H9 (cell line): Measurements from ENCODE around the gene HIBCH. TPM values are rescaled to one million over a fixed set of nuclear protein-coding genes. Genes with fewer than 3 reads are reported as not detected.

Experiments
- DNase-seq: peaks from one replicate; pipeline ENCODE4 v3.0.0-alpha.2; 2017
- H2AFZ ChIP-seq: one replicate; pipeline ENCODE4 v1.6.1; 2013; ENCODE audit warnings: mild to moderate bottlenecking, low read length, control low read depth, moderate library complexity
- H2AK5ac ChIP-seq: 2 replicates; pipeline ENCODE4 v1.6.1; 2013; ENCODE audit warnings: low read length, control low read depth, mixed read lengths; ENCODE audit not compliant: insufficient read length
- H2BK120ac ChIP-seq: one replicate; pipeline ENCODE4 v1.6.1; 2013; ENCODE audit warnings: low read depth, mild to moderate bottlenecking, low read length, control low read depth, inconsistent platforms; ENCODE audit not compliant: poor library complexity, severe bottlenecking
- H2BK12ac ChIP-seq: 2 replicates; pipeline ENCODE4 v1.6.1; 2013; ENCODE audit warnings: low read length, control low read depth, mixed read lengths, low read depth; ENCODE audit not compliant: insufficient read length
- H2BK15ac ChIP-seq: 2 replicates; pipeline ENCODE4 v1.6.1; 2013; ENCODE audit warnings: low read depth, low read length, control low read depth
- H2BK20ac ChIP-seq: one replicate; pipeline ENCODE4 v1.6.1; 2013; ENCODE audit warnings: low read depth, mild to moderate bottlenecking, low read length, control low read depth, inconsistent platforms; ENCODE audit not compliant: poor library complexity, severe bottlenecking
- H2BK5ac ChIP-seq: 2 replicates; pipeline ENCODE4 v1.6.1; 2013; ENCODE audit warnings: low read length, control low read depth, mixed read lengths; ENCODE audit not compliant: insufficient read length
- H3K14ac ChIP-seq: 2 replicates; pipeline ENCODE4 v1.6.1; 2013; ENCODE audit warnings: low read length, control low read depth; ENCODE audit not compliant: insufficient read depth
- H3K18ac ChIP-seq: 2 replicates; pipeline ENCODE4 v1.6.1; 2013; ENCODE audit warnings: low read depth, mild to moderate bottlenecking, mixed read lengths, low read length, control low read depth; ENCODE audit not compliant: insufficient read length
- H3K23ac ChIP-seq: 2 replicates; pipeline ENCODE4 v1.6.1; 2013; ENCODE audit warnings: low read length, control low read depth, mixed read lengths, low read depth; ENCODE audit not compliant: insufficient read length
- H3K23me2 ChIP-seq: 2 replicates; pipeline ENCODE4 v1.6.1; 2013; ENCODE audit warnings: low read depth, mild to moderate bottlenecking, mixed read lengths, low read length, control low read depth; ENCODE audit not compliant: insufficient read length, poor library complexity, severe bottlenecking
- H3K27ac ChIP-seq: 2 replicates; pipeline ENCODE4 v1.5.1; 2013; ENCODE audit warnings: low read length, control low read depth, mixed read lengths, low read depth; ENCODE audit not compliant: insufficient read length
- H3K27me3 ChIP-seq: 2 replicates; pipeline ENCODE4 v1.6.1; 2013; ENCODE audit warnings: low read length, control low read depth, inconsistent platforms; ENCODE audit not compliant: insufficient read depth
- H3K4ac ChIP-seq: 2 replicates; pipeline ENCODE4 v1.6.1; 2013; ENCODE audit warnings: low read depth, mild to moderate bottlenecking, control low read depth, inconsistent platforms, low read length, moderate library complexity
- H3K4me1 ChIP-seq: 2 replicates; pipeline ENCODE4 v1.6.1; 2013; ENCODE audit warnings: low read length, control low read depth, inconsistent platforms; ENCODE audit not compliant: insufficient read depth
- H3K4me2 ChIP-seq: 2 replicates; pipeline ENCODE4 v1.6.1; 2013; ENCODE audit warnings: low read length, control low read depth, mixed read lengths; ENCODE audit not compliant: insufficient read length, insufficient read depth
- H3K56ac ChIP-seq: 2 replicates; pipeline ENCODE4 v1.6.1; 2013; ENCODE audit warnings: low read depth, mild to moderate bottlenecking, mixed read lengths, low read length, control low read depth; ENCODE audit not compliant: insufficient read length
- H3K79me1 ChIP-seq: 2 replicates; pipeline ENCODE4 v1.6.1; 2013; ENCODE audit warnings: low read depth, mild to moderate bottlenecking, moderate library complexity, low read length, control low read depth, inconsistent platforms; ENCODE audit not compliant: insufficient read depth, poor library complexity, severe bottlenecking
- H3K79me2 ChIP-seq: 2 replicates; pipeline ENCODE4 v1.6.1; 2013; ENCODE audit warnings: low read length, control low read depth, inconsistent platforms; ENCODE audit not compliant: insufficient read depth
- H3K9ac ChIP-seq: 2 replicates; pipeline ENCODE4 v1.6.1; 2013; ENCODE audit warnings: low read length, control low read depth, mixed read lengths; ENCODE audit not compliant: insufficient read length; ENCODE audit errors: extremely low read depth
- H3K9me3 ChIP-seq: one replicate; pipeline ENCODE4 v1.6.1; 2013; ENCODE audit warnings: low read depth, low read length, inconsistent platforms; ENCODE audit not compliant: control insufficient read depth
- H3T11ph ChIP-seq: one replicate; pipeline ENCODE4 v1.6.1; 2013; ENCODE audit warnings: mild to moderate bottlenecking, low read length, control low read depth, inconsistent platforms
- H4K20me1 ChIP-seq: one replicate; pipeline ENCODE4 v1.6.1; 2013; ENCODE audit not compliant: control insufficient read depth, insufficient read length, insufficient read depth
- H4K5ac ChIP-seq: 2 replicates; pipeline ENCODE4 v1.6.1; 2013; ENCODE audit warnings: low read depth, mild to moderate bottlenecking, mixed read lengths, low read length, control low read depth; ENCODE audit not compliant: insufficient read length
- H4K8ac ChIP-seq: replicated peaks from 2 replicates; pipeline ENCODE4 v1.6.1; 2013; ENCODE audit warnings: low read length, control low read depth, mixed read lengths, low read depth; ENCODE audit not compliant: insufficient read length
- H4K91ac ChIP-seq: 2 replicates; pipeline ENCODE4 v1.6.1; 2013; ENCODE audit warnings: low read depth, mild to moderate bottlenecking, moderate library complexity, mixed read lengths, low read length, control low read depth; ENCODE audit not compliant: insufficient read length
- H3K27ac Mint-ChIP-seq, 3 experiments: 2 replicates in 2 of 3; 3 replicates in 1 of 3; pipeline ENCODE4 v1.8.0; 2020 to 2021; ENCODE audit warnings: mixed read lengths in 3 of 3, mild to moderate bottlenecking in 1 of 3, moderate library complexity in 1 of 3
- H3K27me3 Mint-ChIP-seq: 2 replicates; pipeline ENCODE4 v1.8.0; 2021; ENCODE audit warnings: low read depth, mild to moderate bottlenecking, moderate library complexity, mixed read lengths
- H3K36me3 Mint-ChIP-seq, 3 experiments: 2 replicates in 2 of 3; 3 replicates in 1 of 3; pipeline ENCODE4 v1.8.0; 2020 to 2021; ENCODE audit warnings: low read depth in 3 of 3, mixed read lengths in 3 of 3; ENCODE audit not compliant: insufficient read depth in 1 of 3
- H3K4me1 Mint-ChIP-seq, 2 experiments: 2 replicates each; pipeline ENCODE4 v1.8.0; 2020; ENCODE audit warnings: mixed read lengths in 2 of 2
- H3K4me3 Mint-ChIP-seq, 2 experiments: 2 replicates in 1 of 2; 3 replicates in 1 of 2; pipeline ENCODE4 v1.8.0; 2020 to 2021; ENCODE audit warnings: mild to moderate bottlenecking in 2 of 2, mixed read lengths in 2 of 2, moderate library complexity in 1 of 2
- H3K9me3 Mint-ChIP-seq, 2 experiments: 2 replicates in 1 of 2; 3 replicates in 1 of 2; pipeline ENCODE4 v1.8.0; 2020; ENCODE audit warnings: mild to moderate bottlenecking in 2 of 2, mixed read lengths in 2 of 2, moderate library complexity in 1 of 2
- WGBS: extraction: QIAGEN DNeasy Blood & Tissue Kit; methylation state at CpG from one replicate; pipeline ENCODE4 v1.1.7; 2013; ENCODE audit warnings: missing lambda C conversion rate, low lambda C conversion rate, mixed read lengths; ENCODE audit not compliant: insufficient read length; ENCODE audit errors: extremely low coverage; 5-methylcytosine and 5-hydroxymethylcytosine counted together
- total RNA-seq: library from RNA; stranded (reverse); gene quantifications from 2 replicates; pipeline ENCODE4 v1.2.1, GENCODE V29; 2021
- TF ChIP-seq, protein P1 (sequence below): fragments of 200-600 bp; sonication (generic); conservative IDR thresholded peaks from 3 replicates; pipeline ENCODE4 v1.8.0; 2021; ENCODE audit warnings: antibody characterized with exemption, mild to moderate bottlenecking

The HIBCH gene
- total RNA-seq, 1 experiment from 2014 or later, result 28.0 TPM

DNA sequence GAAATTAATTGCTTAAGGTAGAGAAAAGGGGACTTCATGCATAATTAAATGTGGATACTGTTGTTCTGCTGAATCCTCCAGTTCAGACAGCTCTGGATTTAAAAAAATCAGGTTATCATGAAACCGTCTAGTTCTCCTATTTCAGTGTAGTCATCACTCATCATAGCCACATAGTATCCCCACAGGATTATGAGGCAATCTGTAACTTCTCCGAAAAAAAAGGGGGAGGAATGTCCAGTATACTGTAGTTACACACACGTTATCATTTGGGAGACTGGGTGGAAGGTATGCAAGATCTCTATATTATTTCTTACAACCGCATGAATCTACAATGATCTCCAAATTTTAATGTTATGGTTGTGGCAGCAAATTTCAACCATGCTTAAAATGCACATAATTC, 114.0 kb downstream of the HIBCH start:
- Histone ChIP-seq H4K5ac (no peak overlapping the region), H4K20me1 (no peaks in the 10 kb centered on the region), H4K91ac (no peak overlapping the region), H3K79me1 (no peaks in the 10 kb centered on the region), H2BK12ac (no peak overlapping the region), H3K9ac (no peak overlapping the region), H2AFZ (no peak overlapping the region), H2AK5ac (no peak overlapping the region), H4K8ac (no peak overlapping the region), H3K27me3 (no peaks in the 10 kb centered on the region), H2BK5ac (no peak overlapping the region), H3K79me2 (no peaks in the 10 kb centered on the region), H3K56ac (no peak overlapping the region), H3K14ac (no peak overlapping the region), H3K18ac (no peak overlapping the region), H2BK15ac (no peak overlapping the region), H3K23me2 (no peaks in the 10 kb centered on the region), H2BK120ac (no peak overlapping the region), H3K4me1 (no peaks in the 10 kb centered on the region), H2BK20ac (no peak overlapping the region), H3K23ac (no peak overlapping the region), H3K4ac (no peak overlapping the region), H3K27ac (no peak overlapping the region), H3K4me2 (no peak overlapping the region), H3T11ph (no peak overlapping the region), H3K9me3 (no peaks in the 10 kb centered on the region)
- DNase-seq, result no peak
- Mint-ChIP-seq H3K4me1 (no peaks in the 10 kb centered on the region), H3K36me3 (no peaks in the 10 kb centered on the region; a peak in 1 of 7 replicates), H3K9me3 (no peaks in the 10 kb centered on the region), H3K4me3 (no peak overlapping the region), H3K27ac (no peak overlapping the region), H3K27me3 (no peaks in the 10 kb centered on the region)
- TF ChIP-seq, protein P1, sequence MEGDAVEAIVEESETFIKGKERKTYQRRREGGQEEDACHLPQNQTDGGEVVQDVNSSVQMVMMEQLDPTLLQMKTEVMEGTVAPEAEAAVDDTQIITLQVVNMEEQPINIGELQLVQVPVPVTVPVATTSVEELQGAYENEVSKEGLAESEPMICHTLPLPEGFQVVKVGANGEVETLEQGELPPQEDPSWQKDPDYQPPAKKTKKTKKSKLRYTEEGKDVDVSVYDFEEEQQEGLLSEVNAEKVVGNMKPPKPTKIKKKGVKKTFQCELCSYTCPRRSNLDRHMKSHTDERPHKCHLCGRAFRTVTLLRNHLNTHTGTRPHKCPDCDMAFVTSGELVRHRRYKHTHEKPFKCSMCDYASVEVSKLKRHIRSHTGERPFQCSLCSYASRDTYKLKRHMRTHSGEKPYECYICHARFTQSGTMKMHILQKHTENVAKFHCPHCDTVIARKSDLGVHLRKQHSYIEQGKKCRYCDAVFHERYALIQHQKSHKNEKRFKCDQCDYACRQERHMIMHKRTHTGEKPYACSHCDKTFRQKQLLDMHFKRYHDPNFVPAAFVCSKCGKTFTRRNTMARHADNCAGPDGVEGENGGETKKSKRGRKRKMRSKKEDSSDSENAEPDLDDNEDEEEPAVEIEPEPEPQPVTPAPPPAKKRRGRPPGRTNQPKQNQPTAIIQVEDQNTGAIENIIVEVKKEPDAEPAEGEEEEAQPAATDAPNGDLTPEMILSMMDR, result no peak
- WGBS, result no CpG with 5 or more reads among the region's 4 CpGs
